HG02870 (cell line): ENCODE data around the gene RALGAPA2.
A peak's percentile ranks its signal among the peaks of the same experiment; 100 is the strongest.

Experiments
- ATAC-seq: cut with Tn5 transposase; IDR thresholded peaks from one replicate; pipeline ENCODE4 v1.9.1; 2021; ENCODE audit warnings: mild to moderate bottlenecking, moderate library complexity; ENCODE audit not compliant: unreplicated experiment

Gene RALGAPA2

GRCh38 chr20:20446425-20447015, 265.9 kb downstream of the RALGAPA2 start:
- ATAC-seq, result no peak

- ATAC-seq, result no peak
Measured at GRCh38 chr20:20446001-20446400, 266.4 kb downstream of the RALGAPA2 start.

GRCh38 chr20:20443504-20443903, 268.9 kb downstream of the RALGAPA2 start:
- no peak for ATAC-seq

GRCh38 chr20:20442466-20442865, 270.0 kb downstream of the RALGAPA2 start:
- ATAC-seq, result no peak

GRCh38 chr20:20440886-20441658, 271.4 kb downstream of the RALGAPA2 start:
- no peak for ATAC-seq

GRCh38 chr20:20440481-20440880, 272.0 kb downstream of the RALGAPA2 start:
- ATAC-seq, result no peak

- ATAC-seq, result no peak
Measured at GRCh38 chr20:20439602-20440190, 272.7 kb downstream of the RALGAPA2 start.

GRCh38 chr20:20437314-20437713, 275.1 kb downstream of the RALGAPA2 start:
- ATAC-seq, result no peak

GRCh38 chr20:20436689-20437088, 275.8 kb downstream of the RALGAPA2 start:
- ATAC-seq, result no peak

- ATAC-seq, result no peak
Measured at GRCh38 chr20:20435453-20435852, 277.0 kb downstream of the RALGAPA2 start.

GRCh38 chr20:20432618-20433286, 279.7 kb downstream of the RALGAPA2 start:
- no peak for ATAC-seq

GRCh38 chr20:20430066-20430465, 282.4 kb downstream of the RALGAPA2 start:
- no peak for ATAC-seq

GRCh38 chr20:20428067-20428466, 284.4 kb downstream of the RALGAPA2 start:
- ATAC-seq, result no peak

- no peak for ATAC-seq
Measured at GRCh38 chr20:20427227-20427864, 285.1 kb downstream of the RALGAPA2 start.

- ATAC-seq, result no peak
Measured at GRCh38 chr20:20426655-20426907, 285.9 kb downstream of the RALGAPA2 start.

GRCh38 chr20:20425823-20426654, 286.4 kb downstream of the RALGAPA2 start:
- ATAC-seq, result peak; percentile 54

GRCh38 chr20:20423117-20423516, 289.3 kb downstream of the RALGAPA2 start:
- ATAC-seq, result no peak

- no peak for ATAC-seq
Measured at GRCh38 chr20:20417876-20418676, 294.4 kb downstream of the RALGAPA2 start.

GRCh38 chr20:20415321-20415720, 297.1 kb downstream of the RALGAPA2 start:
- no peak for ATAC-seq
